B cell (primary cell): ENCODE measurements around the gene MRNIP. TPM values are rescaled to one million over a fixed set of nuclear protein-coding genes. Genes with fewer than 3 reads are reported as not detected.

Experiments
- ATAC-seq: fragments of 200-7000 bp; cut with Tn5 transposase; one replicate; pipeline ENCODE4 v1.10.0; 2021; ENCODE audit warnings: low read depth, mild to moderate bottlenecking, moderate number of reproducible peaks, moderate library complexity
- CTCF ChIA-PET: fragments of 350-600 bp; sonication (Branson Sonifier 250); formaldehyde crosslinking; loops from one replicate; lab custom pipeline; 2021; ENCODE audit warnings: antibody characterized with exemption, inconsistent platforms; lab: Charles Lee
- POLR2A ChIA-PET: fragments of 350-600 bp; sonication (Branson Sonifier 250); formaldehyde crosslinking; loops from one replicate; lab custom pipeline; 2021; ENCODE audit warnings: antibody characterized with exemption; lab: Charles Lee
- DNase-seq: peaks from one replicate; pipeline ENCODE4 v3.0.0; 2013
- H2AFZ ChIP-seq: 2 replicates; pipeline ENCODE4 v1.6.1; 2012; ENCODE audit warnings: mild to moderate bottlenecking, low read depth, low read length; ENCODE audit not compliant: insufficient read depth, poor library complexity, severe bottlenecking
- H3K27ac ChIP-seq, 2 donors: 1 replicate in 1 of 2; 2 replicates in 1 of 2; pipeline ENCODE4 v1.5.1; 2012 to 2013; ENCODE audit warnings: low read length in 2 of 2, mild to moderate bottlenecking in 2 of 2, moderate library complexity in 1 of 2
- H3K27me3 ChIP-seq, 4 experiments: fragments of 200-600 bp in 1 of 4; sonication (generic) in 1 of 4; replicated peaks in 1 of 4; 1 replicate in 2 of 4; 2 replicates in 2 of 4; pipeline versions ENCODE4 v1.6.1 to v1.7.0; 2013 to 2016; ENCODE audit warnings: low read length in 3 of 4, mild to moderate bottlenecking in 2 of 4, mixed read lengths in 1 of 4, moderate library complexity in 1 of 4; ENCODE audit not compliant: insufficient read depth in 4 of 4, control insufficient read depth in 3 of 4; ENCODE audit errors: control extremely low read depth in 1 of 4
- H3K36me3 ChIP-seq, 2 experiments: replicated peaks in 1 of 2; 1 replicate in 1 of 2; 2 replicates in 1 of 2; pipeline versions ENCODE4 v1.6.1 to v1.7.1; 2013; ENCODE audit warnings: low read length in 1 of 2; ENCODE audit not compliant: insufficient read depth in 2 of 2, control insufficient read depth in 1 of 2; ENCODE audit errors: control extremely low read depth in 1 of 2, extremely low read depth in 1 of 2
- H3K4me1 ChIP-seq, 2 donors: fragments of 200-600 bp in 1 of 2; sonication (generic) in 1 of 2; 1 replicate in 1 of 2; 2 replicates in 1 of 2; pipeline versions ENCODE4 v1.5.1 to v1.6.1; 2013 to 2017; ENCODE audit warnings: low read length in 2 of 2; ENCODE audit not compliant: control insufficient read depth in 2 of 2, insufficient read depth in 2 of 2
- H3K4me2 ChIP-seq: replicated peaks from 2 replicates; pipeline ENCODE3; 2012; ENCODE audit warnings: mild to moderate bottlenecking, low read depth, low read length; ENCODE audit not compliant: poor library complexity, severe bottlenecking
- H3K4me3 ChIP-seq, 5 experiments: fragments of 200-600 bp in 1 of 5; sonication (generic) in 1 of 5; 1 replicate in 3 of 5; 2 replicates in 2 of 5; pipeline versions ENCODE4 v1.5.1 to v1.7.0; 2011 to 2016; ENCODE audit warnings: low read length in 4 of 5, mild to moderate bottlenecking in 4 of 5, low read depth in 2 of 5, control low read depth in 1 of 5, moderate library complexity in 1 of 5; ENCODE audit not compliant: insufficient read depth in 1 of 5; ENCODE audit errors: control extremely low read depth in 1 of 5, extremely low read depth in 1 of 5
- H3K79me2 ChIP-seq: fragments of 200-600 bp; sonication (generic); one replicate; pipeline ENCODE4 v1.6.0; 2016; ENCODE audit warnings: low read length; ENCODE audit not compliant: control insufficient read depth, insufficient read depth
- H3K9ac ChIP-seq: fragments of 200-600 bp; sonication (generic); 2 replicates; pipeline ENCODE4 v1.6.1; 2017; ENCODE audit warnings: mild to moderate bottlenecking, low read length, moderate library complexity
- H3K9me3 ChIP-seq, 3 donors: one replicate each; pipeline versions ENCODE4 v1.6.1 to v1.7.1; 2013; ENCODE audit warnings: low read length in 2 of 3; ENCODE audit not compliant: control insufficient read depth in 2 of 3, insufficient read depth in 1 of 3; ENCODE audit errors: control extremely low read depth in 1 of 3
- H4K20me1 ChIP-seq: 2 replicates; pipeline ENCODE4 v1.6.0; 2012; ENCODE audit warnings: mild to moderate bottlenecking, low read length; ENCODE audit not compliant: insufficient read depth, control insufficient read depth, poor library complexity, severe bottlenecking
- H3K27ac Mint-ChIP-seq: one replicate; pipeline ENCODE4 v1.8.0; 2021; ENCODE audit warnings: mixed read lengths
- H3K27me3 Mint-ChIP-seq: one replicate; pipeline ENCODE4 v1.8.0; 2021; ENCODE audit warnings: mixed read lengths
- H3K4me1 Mint-ChIP-seq: one replicate; pipeline ENCODE4 v1.8.0; 2021; ENCODE audit warnings: mixed read lengths
- H3K4me3 Mint-ChIP-seq: one replicate; pipeline ENCODE4 v1.8.0; 2021; ENCODE audit warnings: mixed read lengths
- H3K9me3 Mint-ChIP-seq: one replicate; pipeline ENCODE4 v1.8.0; 2022; ENCODE audit warnings: mixed read lengths; ENCODE audit not compliant: insufficient read depth
- EZH2 ChIP-seq: IDR thresholded peaks from 2 replicates; pipeline ENCODE4 v1.6.1; 2012; ENCODE audit warnings: borderline replicate concordance, low read depth, mild to moderate bottlenecking, moderate library complexity, low read length; ENCODE audit not compliant: insufficient read depth, poor library complexity, severe bottlenecking
- WGBS: methylation state at CpG from one replicate; pipeline ENCODE4 v1.1.5; 2013; ENCODE audit warnings: missing lambda C conversion rate; ENCODE audit not compliant: insufficient coverage; 5-methylcytosine and 5-hydroxymethylcytosine counted together
- intact Hi-C: fragments of 100-400 bp; cut with micrococcal nuclease; formaldehyde crosslinking; loops from one replicate; pipeline ENCODE4 v1.10.0; 2022
- polyA plus RNA-seq: library from polyadenylated mRNA; depleted of rRNA; stranded (reverse); fragments of >200 nt; gene quantifications from 2 replicates; pipeline ENCODE4 v1.2.3, GENCODE V29; 2012
- total RNA-seq, 2 donors: library from RNA; stranded (reverse); fragments of 120-200 nt in 1 of 2; gene quantifications; 1 replicate in 1 of 2; 2 replicates in 1 of 2; pipeline versions ENCODE4 v1.2.3 to v1.2.4, GENCODE V29; 2013 to 2022
- TF ChIP-seq, protein P1 (sequence below): fragments of 200-600 bp; IDR thresholded peaks from one replicate; pipeline ENCODE4 v1.8.0; 2022; ENCODE audit warnings: antibody characterized with exemption, mild to moderate bottlenecking

The MRNIP gene
- total and polyA plus RNA-seq, 2 donors (not counting 1 experiment from before 2014, with no cell fraction given), result 152 to 178 TPM

DNA sequence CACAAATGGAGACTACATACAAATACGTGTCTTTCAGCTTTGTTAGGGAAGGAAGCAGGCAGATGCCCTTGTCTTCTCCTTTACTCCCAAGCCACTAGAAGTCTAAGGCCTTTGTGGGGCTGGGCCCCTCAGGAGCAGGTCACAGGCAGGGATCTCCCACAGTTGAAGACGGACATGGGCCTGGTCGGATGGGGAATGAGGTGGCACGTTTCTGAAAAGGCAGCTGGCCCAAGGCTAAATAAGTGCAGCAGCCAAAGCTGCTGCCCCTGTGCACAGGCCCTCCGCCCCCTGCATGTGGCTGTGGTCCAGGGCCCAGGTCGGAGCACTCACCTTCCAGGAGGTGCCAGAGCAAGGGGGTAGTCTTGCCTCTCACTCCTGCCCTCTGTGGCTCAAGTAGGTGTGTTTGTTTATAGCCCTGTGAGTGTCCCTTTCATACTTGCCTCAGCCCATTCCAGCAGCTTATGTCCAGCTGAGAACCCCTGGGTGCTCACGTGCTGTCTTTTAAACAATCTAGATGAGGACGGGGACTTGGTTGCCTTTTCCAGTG lies 36.1 kb downstream of the MRNIP start:
- POLR2A ChIA-PET, result interaction anchor here (0.7 to 1.0 kb wide), 7 partner anchors 8 to 90 kb away, joined by 3 to 5 read pairs (median 3); partner anchors contain the start of genes LTC4S and MAML1
- intact Hi-C loops, result no loop called here

DNA sequence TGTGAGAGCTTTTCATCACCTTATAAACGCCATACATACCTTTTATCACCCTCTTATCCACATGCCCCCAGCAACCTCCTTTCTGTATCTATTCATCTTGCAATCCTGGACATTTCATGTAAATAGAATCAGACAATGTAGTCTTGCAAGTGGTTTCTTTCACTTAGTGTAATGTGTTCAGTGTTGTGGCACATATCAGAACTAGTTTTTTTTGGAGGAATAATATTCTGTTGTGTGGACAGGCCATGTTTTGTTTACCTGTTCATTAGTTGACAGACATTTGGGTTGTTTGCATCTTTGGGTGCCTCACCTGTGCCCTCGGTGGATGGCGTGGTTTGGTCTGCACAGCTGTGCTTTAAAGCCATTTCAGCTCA lies 36.6 kb downstream of the MRNIP start:
- intact Hi-C loops, result no loop called here
- TF ChIP-seq, protein P1, sequence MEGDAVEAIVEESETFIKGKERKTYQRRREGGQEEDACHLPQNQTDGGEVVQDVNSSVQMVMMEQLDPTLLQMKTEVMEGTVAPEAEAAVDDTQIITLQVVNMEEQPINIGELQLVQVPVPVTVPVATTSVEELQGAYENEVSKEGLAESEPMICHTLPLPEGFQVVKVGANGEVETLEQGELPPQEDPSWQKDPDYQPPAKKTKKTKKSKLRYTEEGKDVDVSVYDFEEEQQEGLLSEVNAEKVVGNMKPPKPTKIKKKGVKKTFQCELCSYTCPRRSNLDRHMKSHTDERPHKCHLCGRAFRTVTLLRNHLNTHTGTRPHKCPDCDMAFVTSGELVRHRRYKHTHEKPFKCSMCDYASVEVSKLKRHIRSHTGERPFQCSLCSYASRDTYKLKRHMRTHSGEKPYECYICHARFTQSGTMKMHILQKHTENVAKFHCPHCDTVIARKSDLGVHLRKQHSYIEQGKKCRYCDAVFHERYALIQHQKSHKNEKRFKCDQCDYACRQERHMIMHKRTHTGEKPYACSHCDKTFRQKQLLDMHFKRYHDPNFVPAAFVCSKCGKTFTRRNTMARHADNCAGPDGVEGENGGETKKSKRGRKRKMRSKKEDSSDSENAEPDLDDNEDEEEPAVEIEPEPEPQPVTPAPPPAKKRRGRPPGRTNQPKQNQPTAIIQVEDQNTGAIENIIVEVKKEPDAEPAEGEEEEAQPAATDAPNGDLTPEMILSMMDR, result no peak
- no peak for TF ChIP-seq EZH2
- peaks cover 63% of the 10 kb centered on the region for H4K20me1 ChIP-seq
- H3K36me3 ChIP-seq, result peaks cover 2 to 40% of the 10 kb centered on the region in 2 experiments
- POLR2A ChIA-PET, result interaction anchor here (0.7 to 1.0 kb wide), 8 partner anchors 9 to 90 kb away, joined by 3 to 5 read pairs (median 3); partner anchors contain the start of genes LTC4S and MAML1
- H3K4me3 ChIP-seq, result peak overlapping the region in 4 of 5 experiments; percentile 76 to 94 (median 86)
- H3K27ac Mint-ChIP-seq, result peak overlapping the region; percentile 98
- H3K4me3 Mint-ChIP-seq, result peak overlapping the region; percentile 98
- peaks cover 35 to 47% of the 10 kb centered on the region in 2 donors for H3K4me1 ChIP-seq
- CTCF ChIA-PET, result interaction anchor here (1.0 to 1.6 kb wide), 4 partner anchors 15 to 153 kb away, joined by 3 to 11 read pairs (median 5); partner anchors contain the start of gene MRNIP
- no peaks in the 10 kb centered on the region for H3K9me3 ChIP-seq
- H3K27ac ChIP-seq, result peak overlapping the region; percentile 91 to 98
- H3K27me3 Mint-ChIP-seq, result no peaks in the 10 kb centered on the region
- H3K27me3 ChIP-seq, result peaks cover 0 to 4% (median 0%) of the 10 kb centered on the region in 4 experiments
- no peak overlapping the region for H2AFZ ChIP-seq
- 92% methylated on average over 2 of the region's 3 CpGs for WGBS
- H3K4me1 Mint-ChIP-seq, result peaks cover 55% of the 10 kb centered on the region
- no peak for DNase-seq
- H3K79me2 ChIP-seq, result peaks cover 70% of the 10 kb centered on the region
- H3K9ac ChIP-seq, result peak overlapping the region; percentile 98
- no peaks in the 10 kb centered on the region for H3K9me3 Mint-ChIP-seq
- peak overlapping the region; percentile 98 for H3K4me2 ChIP-seq
- ATAC-seq, result no peak

More for the DNA sequence above, 36.1 kb downstream of the MRNIP start:
- H4K20me1 ChIP-seq, result peaks cover 68% of the 10 kb centered on the region
- Mint-ChIP-seq H3K27ac (peak overlapping the region; percentile 98), H3K4me3 (peak overlapping the region; percentile 98), H3K4me1 (peaks cover 51% of the 10 kb centered on the region), H3K27me3 (no peaks in the 10 kb centered on the region), H3K9me3 (no peaks in the 10 kb centered on the region)
- CTCF ChIA-PET, result interaction anchor here (1.0 to 1.6 kb wide), 4 partner anchors 14 to 153 kb away, joined by 3 to 11 read pairs (median 5); partner anchors contain the start of gene MRNIP
- no peak overlapping the region for H3K4me3 ChIP-seq
- no peak overlapping the region for H3K27ac ChIP-seq
- peaks cover 2 to 43% of the 10 kb centered on the region in 2 experiments for H3K36me3 ChIP-seq
- peaks cover 66% of the 10 kb centered on the region for H3K79me2 ChIP-seq
- peaks cover 31 to 42% of the 10 kb centered on the region in 2 donors for H3K4me1 ChIP-seq
- 83% methylated on average over 7 of the region's 8 CpGs for WGBS
- H2AFZ ChIP-seq, result no peak overlapping the region
- DNase-seq, result no peak
- H3K9ac ChIP-seq, result no peak overlapping the region
- no peak for TF ChIP-seq EZH2
- TF ChIP-seq, protein P1, result no peak
- no peaks in the 10 kb centered on the region for H3K9me3 ChIP-seq
- ATAC-seq, result no peak
- H3K4me2 ChIP-seq, result peak overlapping the region; percentile 98
- H3K27me3 ChIP-seq, result no peaks in the 10 kb centered on the region
